HepG2 (cell line): ENCODE measurements around the gene CYP46A1. TPM values are rescaled to one million over a fixed set of nuclear protein-coding genes. Genes with fewer than 3 reads are reported as not detected.

Experiments
- ARNTL ChIP-seq: sonication (generic); formaldehyde crosslinking; IDR thresholded peaks from 2 replicates; pipeline ENCODE4 v1.4.0; 2020; ENCODE audit warnings: mild to moderate bottlenecking, missing genetic modification reagents
- CENPT ChIP-seq: sonication (generic); formaldehyde crosslinking; IDR thresholded peaks from 2 replicates; pipeline ENCODE4 v1.8.0; 2022; ENCODE audit warnings: low read depth, mild to moderate bottlenecking, moderate library complexity, missing genetic modification reagents
- FOSL2 ChIP-seq: sonication (generic); formaldehyde crosslinking; IDR thresholded peaks from 2 replicates; pipeline ENCODE4 v1.4.0; 2020; ENCODE audit warnings: missing genetic modification reagents
- GABPA ChIP-seq, 2 experiments: IDR thresholded peaks; 2 replicates each; pipeline ENCODE4 v1.6.1; 2011 to 2016; ENCODE audit warnings: low read depth in 2 of 2, low read length in 1 of 2, missing biosample characterization in 1 of 2, missing genetic modification characterization in 1 of 2
- GLI4 ChIP-seq: sonication (generic); formaldehyde crosslinking; IDR thresholded peaks from 2 replicates; pipeline ENCODE4 v1.5.1; 2020; ENCODE audit warnings: missing genetic modification reagents, mild to moderate bottlenecking, moderate library complexity, borderline replicate concordance
- KDM5A ChIP-seq: fragments of 200-600 bp; sonication (generic); IDR thresholded peaks from 2 replicates; pipeline ENCODE4 v1.7.0; 2018; ENCODE audit warnings: antibody characterized with exemption, mild to moderate bottlenecking, low read length, borderline replicate concordance
- LCORL ChIP-seq, 2 experiments: fragments of 450-650 bp in 1 of 2; sonication (generic) in 1 of 2; formaldehyde crosslinking in 1 of 2; IDR thresholded peaks; 2 replicates each; pipeline versions ENCODE4 v1.5.0 to v1.6.1; 2017 to 2020; ENCODE audit warnings: antibody characterized with exemption in 1 of 2, missing genetic modification reagents in 1 of 2
- NCOA5 ChIP-seq: sonication (generic); formaldehyde crosslinking; IDR thresholded peaks from 2 replicates; pipeline ENCODE4 v1.4.0; 2020; ENCODE audit warnings: missing genetic modification reagents
- NRL ChIP-seq: sonication (generic); formaldehyde crosslinking; IDR thresholded peaks from 2 replicates; pipeline ENCODE4 v1.5.0; 2020; ENCODE audit warnings: missing genetic modification reagents, mild to moderate bottlenecking, moderate library complexity, borderline replicate concordance
- PLRG1 ChIP-seq: fragments of 450-650 bp; conservative IDR thresholded peaks from 2 replicates; pipeline ENCODE4 v1.6.1; 2016
- REXO4 ChIP-seq: sonication (generic); formaldehyde crosslinking; IDR thresholded peaks from 2 replicates; pipeline ENCODE4 v1.8.0; 2022; ENCODE audit warnings: missing genetic modification reagents, mild to moderate bottlenecking, borderline replicate concordance
- TEAD3 ChIP-seq: optimal IDR thresholded peaks from 2 replicates; pipeline ENCODE3; 2016; ENCODE audit warnings: borderline replicate concordance
- THAP11 ChIP-seq: IDR thresholded peaks from 2 replicates; pipeline ENCODE4 v1.6.1; 2016; ENCODE audit warnings: missing biosample characterization, missing genetic modification reagents
- YY1 ChIP-seq: IDR thresholded peaks from 2 replicates; pipeline ENCODE4 v1.6.1; 2011; ENCODE audit warnings: low read length, low read depth, moderate library complexity, mild to moderate bottlenecking; ENCODE audit not compliant: insufficient read depth, insufficient replicate concordance
- ZNF546 ChIP-seq: sonication (generic); formaldehyde crosslinking; conservative IDR thresholded peaks from 2 replicates; pipeline ENCODE4 v1.8.1; 2023; ENCODE audit warnings: mild to moderate bottlenecking, missing genetic modification reagents
- ZNF644 ChIP-seq: IDR thresholded peaks from 2 replicates; pipeline ENCODE4 v1.6.1; 2016; ENCODE audit warnings: low read depth
- polyA plus RNA-seq, 8 experiments: library from polyadenylated mRNA; depleted of rRNA in 3 of 8; stranded (reverse) in 7 of 8; unstranded in 1 of 8; fragments of >200 nt; fragmentation: Illumina TruSeq in 4 of 8; extraction: Trizol in 4 of 8; gene quantifications; 2 replicates each; pipeline versions ENCODE4 v1.2.1 to v1.2.3, GENCODE V29; 2011 to 2016; ENCODE audit warnings: low read depth in 4 of 8, missing spikeins in 1 of 8, mixed read lengths in 1 of 8; ENCODE audit not compliant: insufficient read depth in 1 of 8
- total RNA-seq, 5 experiments: library from RNA; depleted of rRNA; stranded (reverse); fragments of >200 nt; fragmentation: Illumina TruSeq; extraction: Trizol; gene quantifications; 2 replicates each; pipeline ENCODE4 v1.2.3, GENCODE V29; 2016; ENCODE audit warnings: low read depth in 1 of 5
- TF ChIP-seq, protein P1 (sequence below): sonication (generic); formaldehyde crosslinking; IDR thresholded peaks from 2 replicates; pipeline ENCODE4 v1.4.0; 2020; ENCODE audit warnings: missing genetic modification reagents, borderline replicate concordance
- TF ChIP-seq, protein P2 (sequence below): sonication (generic); formaldehyde crosslinking; IDR thresholded peaks from 2 replicates; pipeline ENCODE4 v1.4.0; 2020; ENCODE audit warnings: mild to moderate bottlenecking, low read depth, missing genetic modification reagents
- TF ChIP-seq, protein P3 (sequence below): sonication (generic); formaldehyde crosslinking; IDR thresholded peaks from 2 replicates; pipeline ENCODE4 v1.5.0; 2020; ENCODE audit warnings: mild to moderate bottlenecking, missing genetic modification reagents

The CYP46A1 gene
- total and polyA plus RNA-seq, 2 of the 13 experiments (the other 11 are each of a cell fraction or from before 2014, with no cell fraction given): not detected

DNA sequence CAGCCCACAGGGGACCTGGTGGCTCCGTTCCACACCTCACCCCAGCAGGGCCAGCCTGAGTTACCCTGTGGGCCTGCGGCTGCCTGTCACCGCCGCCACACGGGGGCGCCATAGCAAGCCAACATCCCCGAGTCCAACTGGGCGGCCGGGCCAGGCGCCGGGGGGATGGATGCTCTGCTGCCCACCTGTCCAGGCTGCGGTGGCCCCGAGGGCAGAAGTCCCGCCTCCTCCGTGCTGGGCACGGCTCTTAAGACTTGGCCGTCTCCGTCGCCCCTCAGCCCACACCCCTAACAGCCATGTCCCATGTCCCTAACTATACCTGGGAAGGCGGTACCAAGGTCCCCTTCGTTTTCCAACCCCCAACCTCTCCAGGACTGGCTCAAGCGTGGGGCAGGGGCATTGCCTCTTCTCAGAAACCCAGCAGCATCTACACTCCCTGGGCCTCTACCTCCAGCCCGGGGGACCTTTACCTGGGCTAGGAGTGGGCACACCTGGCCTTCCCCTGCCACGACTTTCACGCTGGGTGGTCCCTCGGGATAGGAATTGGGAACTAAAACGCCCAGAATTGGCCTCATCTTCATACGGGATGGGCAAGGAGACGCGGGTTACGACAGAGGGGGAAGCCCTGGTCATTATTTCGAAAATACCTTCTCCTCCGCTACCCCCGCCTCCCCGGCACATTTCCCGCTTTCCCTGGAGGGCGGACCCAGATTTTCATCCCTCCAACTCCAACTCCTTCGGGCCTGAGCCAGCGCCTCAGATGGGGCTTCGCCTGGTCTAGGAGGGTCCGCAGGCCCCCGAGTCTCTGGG lies 1.1 kb upstream of the CYP46A1 start (continued):
- TF ChIP-seq, protein P1, sequence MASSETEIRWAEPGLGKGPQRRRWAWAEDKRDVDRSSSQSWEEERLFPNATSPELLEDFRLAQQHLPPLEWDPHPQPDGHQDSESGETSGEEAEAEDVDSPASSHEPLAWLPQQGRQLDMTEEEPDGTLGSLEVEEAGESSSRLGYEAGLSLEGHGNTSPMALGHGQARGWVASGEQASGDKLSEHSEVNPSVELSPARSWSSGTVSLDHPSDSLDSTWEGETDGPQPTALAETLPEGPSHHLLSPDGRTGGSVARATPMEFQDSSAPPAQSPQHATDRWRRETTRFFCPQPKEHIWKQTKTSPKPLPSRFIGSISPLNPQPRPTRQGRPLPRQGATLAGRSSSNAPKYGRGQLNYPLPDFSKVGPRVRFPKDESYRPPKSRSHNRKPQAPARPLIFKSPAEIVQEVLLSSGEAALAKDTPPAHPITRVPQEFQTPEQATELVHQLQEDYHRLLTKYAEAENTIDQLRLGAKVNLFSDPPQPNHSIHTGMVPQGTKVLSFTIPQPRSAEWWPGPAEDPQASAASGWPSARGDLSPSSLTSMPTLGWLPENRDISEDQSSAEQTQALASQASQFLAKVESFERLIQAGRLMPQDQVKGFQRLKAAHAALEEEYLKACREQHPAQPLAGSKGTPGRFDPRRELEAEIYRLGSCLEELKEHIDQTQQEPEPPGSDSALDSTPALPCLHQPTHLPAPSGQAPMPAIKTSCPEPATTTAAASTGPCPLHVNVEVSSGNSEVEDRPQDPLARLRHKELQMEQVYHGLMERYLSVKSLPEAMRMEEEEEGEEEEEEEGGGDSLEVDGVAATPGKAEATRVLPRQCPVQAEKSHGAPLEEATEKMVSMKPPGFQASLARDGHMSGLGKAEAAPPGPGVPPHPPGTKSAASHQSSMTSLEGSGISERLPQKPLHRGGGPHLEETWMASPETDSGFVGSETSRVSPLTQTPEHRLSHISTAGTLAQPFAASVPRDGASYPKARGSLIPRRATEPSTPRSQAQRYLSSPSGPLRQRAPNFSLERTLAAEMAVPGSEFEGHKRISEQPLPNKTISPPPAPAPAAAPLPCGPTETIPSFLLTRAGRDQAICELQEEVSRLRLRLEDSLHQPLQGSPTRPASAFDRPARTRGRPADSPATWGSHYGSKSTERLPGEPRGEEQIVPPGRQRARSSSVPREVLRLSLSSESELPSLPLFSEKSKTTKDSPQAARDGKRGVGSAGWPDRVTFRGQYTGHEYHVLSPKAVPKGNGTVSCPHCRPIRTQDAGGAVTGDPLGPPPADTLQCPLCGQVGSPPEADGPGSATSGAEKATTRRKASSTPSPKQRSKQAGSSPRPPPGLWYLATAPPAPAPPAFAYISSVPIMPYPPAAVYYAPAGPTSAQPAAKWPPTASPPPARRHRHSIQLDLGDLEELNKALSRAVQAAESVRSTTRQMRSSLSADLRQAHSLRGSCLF: no peak
- TF ChIP-seq NRL (CRISPR knock-in tag) (peak; percentile 41; the same call in 1 of the 2 replicates), GLI4 (CRISPR knock-in tag) (no peak), YY1 (peak; percentile 30), FOSL2 (CRISPR knock-in tag) (peak; percentile 14; the same call in 1 of the 2 replicates), KDM5A (no peak), REXO4 (CRISPR knock-in tag) (no peak), THAP11 (CRISPR knock-in tag) (no peak), PLRG1 (no peak), GABPA (IDR thresholded peaks at IDR 0.05; ENCODE audit: low read depth, low read length) (no peak), GABPA (CRISPR knock-in tag; IDR thresholded peaks at IDR 0.05; ENCODE audit: low read depth) (no peak), NCOA5 (CRISPR knock-in tag) (no peak), ZNF546 (CRISPR knock-in tag) (no peak), TEAD3 (no peak), LCORL (IDR thresholded peaks at IDR 0.05) (no peak), LCORL (CRISPR knock-in tag; IDR thresholded peaks at IDR 0.05) (peak; percentile 65), CENPT (CRISPR knock-in tag) (no peak), ZNF644 (CRISPR knock-in tag) (no peak), ARNTL (no peak)
- TF ChIP-seq, protein P2, sequence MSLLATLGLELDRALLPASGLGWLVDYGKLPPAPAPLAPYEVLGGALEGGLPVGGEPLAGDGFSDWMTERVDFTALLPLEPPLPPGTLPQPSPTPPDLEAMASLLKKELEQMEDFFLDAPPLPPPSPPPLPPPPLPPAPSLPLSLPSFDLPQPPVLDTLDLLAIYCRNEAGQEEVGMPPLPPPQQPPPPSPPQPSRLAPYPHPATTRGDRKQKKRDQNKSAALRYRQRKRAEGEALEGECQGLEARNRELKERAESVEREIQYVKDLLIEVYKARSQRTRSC: no peak
- TF ChIP-seq, protein P3, sequence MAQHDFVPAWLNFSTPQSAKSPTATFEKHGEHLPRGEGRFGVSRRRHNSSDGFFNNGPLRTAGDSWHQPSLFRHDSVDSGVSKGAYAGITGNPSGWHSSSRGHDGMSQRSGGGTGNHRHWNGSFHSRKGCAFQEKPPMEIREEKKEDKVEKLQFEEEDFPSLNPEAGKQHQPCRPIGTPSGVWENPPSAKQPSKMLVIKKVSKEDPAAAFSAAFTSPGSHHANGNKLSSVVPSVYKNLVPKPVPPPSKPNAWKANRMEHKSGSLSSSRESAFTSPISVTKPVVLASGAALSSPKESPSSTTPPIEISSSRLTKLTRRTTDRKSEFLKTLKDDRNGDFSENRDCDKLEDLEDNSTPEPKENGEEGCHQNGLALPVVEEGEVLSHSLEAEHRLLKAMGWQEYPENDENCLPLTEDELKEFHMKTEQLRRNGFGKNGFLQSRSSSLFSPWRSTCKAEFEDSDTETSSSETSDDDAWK (CRISPR knock-in tag): no peak
